Thyroid gland (tissue), 4 donors: Measurements from ENCODE around the gene KRAS.

ENCODE experiments used
- CTCF ChIP-seq, 6 experiments: fragments of 200-600 bp in 3 of 6; fragments of 450-650 bp in 3 of 6; sonication (generic) in 3 of 6; IDR thresholded peaks; one replicate each; pipeline ENCODE4 v1.5.1; 2016 to 2019; ENCODE audit warnings: antibody characterized with exemption in 6 of 6, mild to moderate bottlenecking in 2 of 6, inconsistent platforms in 1 of 6, moderate library complexity in 1 of 6
- POLR2A ChIP-seq, 2 donors: fragments of 450-650 bp; IDR thresholded peaks; one replicate each; pipeline ENCODE4 v1.6.1; 2017; ENCODE audit warnings: antibody characterized with exemption in 2 of 2, mild to moderate bottlenecking in 2 of 2, moderate library complexity in 1 of 2

- no peak for TF ChIP-seq CTCF (IDR thresholded peaks at IDR 0.05)
- no peak for TF ChIP-seq POLR2A (IDR thresholded peaks at IDR 0.05)
Observed at GRCh38 chr12:25280082-25280481, 29.4 kb upstream of the KRAS start.
